Measurements from ENCODE around the gene PRCD. TPM values are rescaled to one million over a fixed set of nuclear protein-coding genes. Genes with fewer than 3 reads are reported as not detected.
"Not testable (repeated sequence)": the region's sequence is repeated elsewhere in the genome, so short reads cannot be mapped to it uniquely, and the experiment has no call there.

Gene PRCD
- total RNA-seq, 1 experiment from 2014 or later: 2.5 TPM

DNA sequence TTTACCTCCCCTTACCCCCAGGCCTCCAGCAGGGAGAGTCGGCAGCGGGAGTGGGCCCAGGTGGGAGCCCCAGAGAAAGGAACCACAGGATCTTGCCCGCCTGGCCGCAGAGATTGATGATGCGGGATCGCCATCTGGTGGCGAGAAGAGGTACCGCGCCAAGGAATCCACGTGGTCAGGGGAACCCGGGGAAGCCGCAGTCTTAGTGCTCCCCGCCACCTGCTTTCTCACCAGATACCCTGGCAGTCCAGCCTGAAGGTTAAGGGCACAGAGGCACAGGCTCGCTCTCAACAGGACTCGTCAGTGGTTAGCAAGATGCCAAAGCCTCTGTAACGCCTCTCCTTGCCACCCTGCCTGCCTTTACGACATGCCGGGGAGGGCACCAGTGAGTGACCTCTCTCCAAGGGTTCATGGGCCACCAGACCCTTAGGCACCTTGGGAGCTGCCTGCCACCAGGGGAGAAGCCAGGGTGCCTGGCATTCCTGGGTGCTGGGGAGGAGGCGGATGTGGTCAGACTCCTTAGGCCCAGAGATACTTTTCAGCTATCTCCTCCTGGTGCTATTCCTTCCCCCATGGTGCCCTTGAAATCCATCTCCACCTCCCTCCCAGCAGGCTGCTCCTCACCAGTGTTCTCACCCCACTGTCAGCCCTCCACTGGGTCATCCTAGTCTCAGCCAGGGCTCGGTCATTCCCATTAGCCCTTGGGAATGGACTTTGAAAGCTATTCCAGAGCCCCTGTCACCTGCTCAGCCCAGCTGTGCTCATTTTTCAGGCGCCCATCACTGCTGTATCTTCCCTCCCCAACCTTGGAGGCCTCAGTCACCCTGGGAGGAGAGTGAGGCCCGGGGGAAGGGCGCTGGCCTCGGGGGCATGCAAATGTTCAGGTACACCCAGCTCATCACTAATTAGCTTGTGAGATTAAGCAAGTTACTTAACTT is 33.2 kb upstream of the PRCD start:
- TF ChIP-seq, protein P1, sequence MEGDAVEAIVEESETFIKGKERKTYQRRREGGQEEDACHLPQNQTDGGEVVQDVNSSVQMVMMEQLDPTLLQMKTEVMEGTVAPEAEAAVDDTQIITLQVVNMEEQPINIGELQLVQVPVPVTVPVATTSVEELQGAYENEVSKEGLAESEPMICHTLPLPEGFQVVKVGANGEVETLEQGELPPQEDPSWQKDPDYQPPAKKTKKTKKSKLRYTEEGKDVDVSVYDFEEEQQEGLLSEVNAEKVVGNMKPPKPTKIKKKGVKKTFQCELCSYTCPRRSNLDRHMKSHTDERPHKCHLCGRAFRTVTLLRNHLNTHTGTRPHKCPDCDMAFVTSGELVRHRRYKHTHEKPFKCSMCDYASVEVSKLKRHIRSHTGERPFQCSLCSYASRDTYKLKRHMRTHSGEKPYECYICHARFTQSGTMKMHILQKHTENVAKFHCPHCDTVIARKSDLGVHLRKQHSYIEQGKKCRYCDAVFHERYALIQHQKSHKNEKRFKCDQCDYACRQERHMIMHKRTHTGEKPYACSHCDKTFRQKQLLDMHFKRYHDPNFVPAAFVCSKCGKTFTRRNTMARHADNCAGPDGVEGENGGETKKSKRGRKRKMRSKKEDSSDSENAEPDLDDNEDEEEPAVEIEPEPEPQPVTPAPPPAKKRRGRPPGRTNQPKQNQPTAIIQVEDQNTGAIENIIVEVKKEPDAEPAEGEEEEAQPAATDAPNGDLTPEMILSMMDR (conservative IDR thresholded peaks at IDR 0.05; ENCODE audit: low read depth, low read length): peak; percentile 98
- no peak for TF ChIP-seq EZH2 (IDR thresholded peaks at IDR 0.05; ENCODE audit: low read length, unreplicated experiment)
- TF ChIP-seq EZH2phosphoT487 (IDR thresholded peaks at IDR 0.05; ENCODE audit: borderline replicate concordance, low read length): no peak
- Histone ChIP-seq H3K9me3 (ENCODE audit: low read length) (no peaks in the 10 kb centered on the region), H3K79me2 (ENCODE audit: low read length) (no peaks in the 10 kb centered on the region), H3K4me1 (ENCODE audit: insufficient read depth, low read length) (peaks cover 5% of the 10 kb centered on the region; the same call in 1 of the 2 replicates), H3K4me2 (ENCODE audit: low read length) (peak overlapping the region; percentile 52), H3K4me3 (ENCODE audit: low read length) (no peak overlapping the region), H3K9me2 (replicated peaks; ENCODE audit: low read length) (no peaks in the 10 kb centered on the region), H3K27ac (ENCODE audit: low read length) (no peak overlapping the region), H4K20me1 (ENCODE audit: low read length) (no peaks in the 10 kb centered on the region), H3K27me3 (ENCODE audit: low read length) (no peaks in the 10 kb centered on the region), H3K9ac (ENCODE audit: low read length) (peak overlapping the region; percentile 21; the same call in 1 of the 2 replicates), H3K36me3 (ENCODE audit: low read depth, low read length) (no peaks in the 10 kb centered on the region), H2AFZ (ENCODE audit: low read length) (peak overlapping the region; percentile 90), H3F3A (ENCODE audit: low read length, unreplicated experiment) (no peaks in the 10 kb centered on the region)
- ChIA-PET CTCF (interaction anchor here (0.6 to 1.6 kb wide), 4 partner anchors 16 to 48 kb away, joined by 3 to 8 read pairs (median 6); partner anchors contain the start of gene AANAT), POLR2A (ENCODE audit: unreplicated experiment) (no interaction called here)
- no TSS peak for BruUV-seq (replicated peaks)
- peak; percentile 82 for ATAC-seq
- intact Hi-C loops (cut with micrococcal nuclease): loop anchor here (1.0 kb wide), 3 partner anchors 40 to 98 kb away; no protein-coding TSS in a partner anchor
- peak; percentile 94 for DNase-seq

DNA sequence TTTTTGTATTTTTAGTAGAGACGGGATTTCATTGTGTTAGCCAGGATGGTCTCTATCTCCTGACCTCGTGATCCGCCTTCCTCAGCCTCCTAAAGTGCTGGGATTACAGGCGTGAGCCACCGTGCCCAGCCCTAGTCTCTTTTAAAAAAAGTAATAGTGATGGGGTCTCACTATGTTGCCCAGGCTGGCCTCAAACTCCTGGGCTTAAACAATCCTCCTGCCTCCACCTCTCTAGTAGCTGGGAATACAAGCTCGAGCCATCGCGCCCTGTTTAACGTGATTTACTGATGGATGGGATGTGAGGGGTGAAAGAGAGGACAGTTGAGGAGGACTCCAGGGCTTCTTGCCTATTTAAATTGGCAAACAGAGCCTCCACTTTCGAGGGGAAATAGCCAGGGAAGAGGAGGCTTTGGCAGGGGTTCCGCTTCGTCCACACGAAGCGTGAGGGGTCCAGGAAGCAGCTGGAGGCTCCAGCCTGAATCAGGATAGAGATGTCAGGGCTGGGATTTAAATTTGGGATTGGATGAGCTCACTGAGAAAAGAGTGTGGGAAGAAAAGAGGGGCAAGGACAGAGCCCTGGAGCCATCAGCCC is 31.3 kb upstream of the PRCD start:
- H3K4me2 ChIP-seq (ENCODE audit: low read length); H2AFZ ChIP-seq (ENCODE audit: low read length); H3K79me2 ChIP-seq (ENCODE audit: low read length); BruUV-seq (replicated peaks); H3K9ac ChIP-seq (ENCODE audit: low read length); DNase-seq; H3K9me2 ChIP-seq (replicated peaks; ENCODE audit: low read length); ATAC-seq; H3K4me3 ChIP-seq (ENCODE audit: low read length); H3F3A ChIP-seq (ENCODE audit: low read length, unreplicated experiment); H3K27ac ChIP-seq (ENCODE audit: low read length); H4K20me1 ChIP-seq (ENCODE audit: low read length); POLR2A ChIA-PET (ENCODE audit: unreplicated experiment); H3K27me3 ChIP-seq (ENCODE audit: low read length); intact Hi-C loops (cut with micrococcal nuclease); H3K4me1 ChIP-seq (ENCODE audit: insufficient read depth, low read length); H3K36me3 ChIP-seq (ENCODE audit: low read depth, low read length); H3K9me3 ChIP-seq (ENCODE audit: low read length): not testable (repeated sequence)
- CTCF ChIA-PET: interaction anchor here (1.2 kb wide), 1 partner anchor 50 kb away, joined by 8 read pairs; no protein-coding TSS in a partner anchor

DNA sequence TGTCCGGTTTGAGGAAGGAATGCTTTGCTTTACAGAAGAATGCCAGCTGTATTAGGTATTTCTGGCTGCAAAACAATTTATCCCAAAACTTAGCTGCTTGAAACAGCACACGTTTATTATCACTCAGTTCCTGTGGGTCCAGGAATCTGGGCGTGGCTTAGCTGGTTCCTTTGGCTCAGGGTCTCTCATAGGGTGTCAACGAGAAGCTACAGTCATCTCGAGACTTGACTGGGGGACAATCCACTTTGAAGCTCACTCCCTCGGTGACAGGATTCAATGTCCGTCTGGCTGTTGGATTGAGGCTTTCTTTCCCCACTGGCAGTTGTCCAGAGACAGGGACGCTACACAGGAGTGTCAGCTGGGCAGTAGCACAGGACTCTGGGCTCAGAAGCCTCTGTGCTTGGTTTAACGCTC is 29.0 kb upstream of the PRCD start:
- H3K4me2 ChIP-seq (ENCODE audit: low read length): no peak overlapping the region
- no peaks in the 10 kb centered on the region for H3K27me3 ChIP-seq (ENCODE audit: low read length)
- H4K20me1 ChIP-seq (ENCODE audit: low read length): no peaks in the 10 kb centered on the region
- ChIA-PET CTCF (interaction anchor here (0.8 kb wide), 1 partner anchor 43 kb away, joined by 3 read pairs; no protein-coding TSS in a partner anchor), POLR2A (ENCODE audit: unreplicated experiment) (interaction anchor here (0.5 kb wide), 1 partner anchor 615 kb away, joined by 4 read pairs; no protein-coding TSS in a partner anchor)
- H2AFZ ChIP-seq (ENCODE audit: low read length): no peak overlapping the region
- no peaks in the 10 kb centered on the region for H3K9me3 ChIP-seq (ENCODE audit: low read length)
- no peak overlapping the region for H3K9ac ChIP-seq (ENCODE audit: low read length)
- H3K79me2 ChIP-seq (ENCODE audit: low read length): no peaks in the 10 kb centered on the region
- H3K36me3 ChIP-seq (ENCODE audit: low read depth, low read length): no peaks in the 10 kb centered on the region
- no peaks in the 10 kb centered on the region for H3K9me2 ChIP-seq (replicated peaks; ENCODE audit: low read length)
- no TSS peak for BruUV-seq (replicated peaks)
- TF ChIP-seq, protein P1 (conservative IDR thresholded peaks at IDR 0.05; ENCODE audit: low read depth, low read length): no peak
- TF ChIP-seq EZH2phosphoT487 (IDR thresholded peaks at IDR 0.05; ENCODE audit: borderline replicate concordance, low read length): no peak
- TF ChIP-seq EZH2 (IDR thresholded peaks at IDR 0.05; ENCODE audit: low read length, unreplicated experiment): no peak
- peaks cover 3% of the 10 kb centered on the region; the same call in 1 of the 2 replicates for H3K4me1 ChIP-seq (ENCODE audit: insufficient read depth, low read length)
- ATAC-seq: no peak
- no peak for DNase-seq
- no peak overlapping the region for H3K4me3 ChIP-seq (ENCODE audit: low read length)
- intact Hi-C loops (cut with micrococcal nuclease): no loop called here
- no peak overlapping the region for H3K27ac ChIP-seq (ENCODE audit: low read length)
- H3F3A ChIP-seq (ENCODE audit: low read length, unreplicated experiment): no peaks in the 10 kb centered on the region

Measured in PC-3 (cell line).